ENCODE results near the gene HEBP2. TPM values are rescaled to one million over a fixed set of nuclear protein-coding genes. Genes with fewer than 3 reads are reported as not detected.
A peak's percentile ranks its signal among the peaks of the same experiment; 100 is the strongest.
"Not testable (repeated sequence)": the region's sequence is repeated elsewhere in the genome, so short reads cannot be mapped to it uniquely, and the experiment has no call there.

HEBP2 gene
- polyA plus RNA-seq, 1 donor = 58.4 TPM

DNA sequence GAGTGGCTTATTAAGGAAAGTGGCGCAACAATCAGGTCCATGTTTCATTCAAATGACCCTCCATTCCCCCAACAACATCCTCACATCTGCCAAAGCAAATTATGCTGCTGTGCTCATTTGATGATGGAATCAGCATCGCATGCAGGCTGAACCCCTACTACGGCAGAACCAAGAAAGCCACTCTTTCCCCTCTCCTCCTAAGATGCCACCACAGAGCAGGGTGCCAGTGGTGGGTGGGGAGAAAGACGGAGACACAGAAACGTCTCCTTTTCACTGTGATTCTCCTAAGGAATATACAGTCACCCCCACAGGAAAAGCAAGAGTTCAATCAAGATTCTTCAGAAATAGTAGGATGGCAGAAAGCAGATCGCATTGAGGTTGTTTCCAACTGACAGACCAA, 17.1 kb downstream of the HEBP2 start:
- DNase-seq = no peak

DNA sequence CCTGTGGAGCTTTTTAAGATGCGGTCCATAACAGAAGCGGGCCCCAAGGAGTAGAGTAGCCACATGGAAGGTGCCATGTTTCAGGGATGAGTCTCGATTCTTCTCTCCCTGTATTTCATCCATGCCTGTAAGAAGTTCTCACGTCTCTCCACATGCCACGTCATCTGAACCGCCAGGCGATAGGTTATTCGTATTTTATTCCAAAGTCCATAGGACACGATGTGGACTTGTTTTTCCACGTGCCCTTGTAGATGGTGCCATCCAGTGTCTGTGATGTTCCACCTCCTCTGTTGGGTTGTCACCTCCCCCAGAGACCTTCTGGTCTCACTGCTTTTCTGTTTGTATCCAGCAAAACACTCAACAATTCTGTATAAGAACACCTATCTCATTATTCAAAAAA, 17.6 kb downstream of the HEBP2 start:
- DNase-seq = no peak

DNA sequence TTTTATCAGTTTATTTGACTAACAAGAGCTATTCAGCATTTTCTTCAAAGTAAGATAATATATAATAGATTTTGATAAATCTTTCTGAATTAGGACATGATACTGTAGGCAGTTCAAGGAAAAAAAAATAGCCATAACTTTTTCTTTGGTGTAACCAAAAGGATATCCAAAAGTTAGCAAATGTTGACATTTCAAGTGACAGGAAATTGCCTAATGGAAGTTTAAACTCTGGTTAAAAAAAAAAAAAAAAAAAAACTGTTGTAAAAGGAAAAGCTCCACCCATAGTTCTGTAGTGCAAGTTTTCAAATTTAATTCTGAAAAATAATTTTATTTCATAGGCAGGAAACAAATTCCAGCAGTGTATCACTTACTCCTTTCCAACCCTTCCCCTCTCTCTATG, 18.8 kb downstream of the HEBP2 start:
- DNase-seq = no peak

DNA sequence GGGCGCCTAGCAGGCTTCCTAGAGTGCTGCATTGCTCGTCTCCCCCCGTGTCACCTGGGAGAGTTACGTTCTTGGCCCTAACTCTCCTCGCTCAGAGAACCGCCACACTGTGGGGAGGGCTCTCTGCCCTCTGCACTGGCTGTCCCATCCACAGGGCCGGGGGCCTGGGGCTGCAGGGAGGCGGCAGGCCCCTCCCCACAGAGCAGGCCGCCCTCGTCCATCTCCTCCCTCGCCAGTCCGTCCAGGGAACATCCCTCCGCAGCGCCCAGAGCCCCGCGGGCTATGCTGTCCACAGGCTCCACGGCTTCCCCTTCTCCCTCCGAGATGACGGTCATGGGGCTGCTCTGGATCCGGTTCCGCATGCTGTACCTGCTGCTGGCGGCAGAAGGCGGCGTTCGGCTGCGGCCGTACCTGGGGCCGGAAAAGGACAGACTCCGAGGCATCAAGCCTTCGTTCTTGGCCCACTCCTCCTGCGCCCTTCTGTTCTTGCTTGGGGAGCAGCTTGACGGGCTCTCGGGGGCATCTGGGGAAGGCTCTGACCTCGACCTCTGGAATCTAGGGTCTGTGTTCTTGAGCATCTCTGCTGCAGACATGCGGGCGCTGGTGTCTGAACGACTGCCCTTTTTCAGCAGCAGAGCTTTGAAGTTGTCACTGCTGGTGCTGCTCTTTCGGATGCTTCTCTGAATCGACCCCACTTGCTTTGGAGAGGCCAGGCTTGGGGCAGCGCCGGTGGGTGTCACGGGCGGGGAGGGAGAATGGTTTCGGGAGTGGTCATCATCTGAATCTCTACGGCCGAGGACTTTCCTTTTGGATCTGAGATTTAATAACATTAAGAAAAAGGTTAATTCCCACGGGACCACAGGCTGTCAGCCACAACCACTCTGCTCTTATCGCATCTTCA, 20.2 kb downstream of the HEBP2 start:
- no peak for DNase-seq

DNA sequence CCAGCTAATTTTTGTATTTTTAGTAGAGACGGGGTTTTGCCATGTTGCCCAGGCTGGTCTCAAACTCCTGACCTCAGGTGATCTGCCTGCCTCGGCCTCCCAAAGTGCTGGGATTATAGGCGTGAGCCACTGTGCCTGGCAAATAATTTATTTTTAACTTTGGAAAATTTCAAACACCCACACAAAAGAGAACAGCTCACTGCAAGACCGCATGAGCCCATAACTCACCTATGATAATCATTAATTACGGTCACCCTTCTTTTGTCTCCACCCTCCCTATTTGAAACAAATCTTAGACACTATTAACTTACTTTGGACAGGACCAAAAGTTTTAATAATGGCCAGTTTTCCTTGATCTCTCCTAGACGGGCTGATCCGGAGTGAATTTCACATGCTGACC, 21.2 kb downstream of the HEBP2 start:
- not testable (repeated sequence) for DNase-seq

DNA sequence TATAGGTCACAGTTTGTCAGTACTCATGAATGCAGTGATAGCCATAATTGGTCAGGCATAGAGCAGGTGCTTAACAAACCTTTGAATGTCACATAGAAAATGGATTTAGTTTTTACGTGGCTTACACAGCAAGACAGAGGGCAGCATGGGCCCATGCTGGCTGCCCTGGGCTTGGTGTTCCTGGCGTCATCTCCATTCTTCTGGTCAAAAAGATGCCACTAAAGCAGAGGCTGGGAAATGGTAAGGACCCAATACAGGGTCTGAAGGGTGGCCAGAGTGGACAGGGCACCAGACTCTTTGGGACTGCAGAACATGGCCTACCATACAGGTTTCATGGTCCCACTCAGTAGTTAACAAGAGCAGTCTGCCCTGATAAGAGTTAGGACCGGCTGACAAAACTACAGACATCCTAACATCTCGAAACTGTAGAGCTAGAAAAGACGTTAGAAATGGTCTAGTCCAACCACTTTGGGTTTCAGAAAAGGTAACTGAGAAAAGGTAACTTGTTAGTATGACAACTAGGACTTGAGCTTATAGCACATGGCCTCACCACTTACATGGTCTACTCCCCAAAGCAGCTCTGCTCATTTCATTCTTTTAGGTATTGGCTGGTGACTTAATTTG, 22.6 kb downstream of the HEBP2 start:
- DNase-seq = no peak

DNA sequence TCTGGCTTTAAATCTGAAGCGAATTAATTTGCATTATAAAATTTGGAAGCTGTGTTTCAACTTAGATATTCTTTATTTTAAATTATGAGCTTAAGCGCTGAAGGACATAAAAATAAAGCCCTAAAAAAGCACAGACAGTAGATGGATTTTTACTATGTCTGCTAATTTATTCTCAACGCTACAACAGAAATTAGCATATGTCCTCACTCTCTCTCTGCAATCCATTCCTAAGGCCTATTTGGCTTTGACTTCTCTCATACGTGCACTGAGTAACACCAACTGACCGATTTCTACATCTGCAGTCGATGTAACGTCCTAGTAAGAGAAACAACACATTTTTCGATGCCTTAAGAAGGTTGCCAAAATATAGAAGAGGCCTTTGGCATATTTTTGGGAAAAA, 23.7 kb downstream of the HEBP2 start:
- no peak for DNase-seq

DNA sequence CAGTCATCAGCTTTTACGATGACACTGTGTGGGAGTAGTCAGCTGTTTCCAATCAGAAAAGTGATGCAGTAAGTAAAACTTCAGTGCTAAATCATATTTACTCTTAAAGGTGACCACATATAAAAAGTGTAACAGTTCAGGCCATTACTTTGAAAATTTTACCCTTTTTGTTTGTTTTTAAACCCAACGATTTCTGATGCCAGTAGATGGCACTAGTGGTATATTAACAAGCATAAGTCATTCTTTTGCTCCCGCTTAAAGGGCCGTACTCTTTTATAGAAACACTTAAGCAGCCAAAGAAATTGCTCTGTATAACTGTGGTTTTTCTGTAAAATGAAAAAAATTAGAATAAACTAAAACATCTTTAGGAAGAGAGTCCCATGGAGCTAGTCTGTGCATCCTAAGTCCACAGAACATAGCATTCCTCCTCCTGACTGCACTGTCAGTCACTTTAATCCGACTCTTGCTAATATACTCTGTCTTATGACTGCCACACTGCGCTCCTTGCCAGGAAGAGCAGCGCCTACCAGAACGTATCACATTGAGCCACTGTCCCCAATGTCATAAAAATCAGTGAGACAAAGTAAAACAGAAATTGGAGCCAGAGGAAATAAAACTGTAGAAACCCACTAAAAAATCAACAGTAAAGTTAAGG, 25.0 kb downstream of the HEBP2 start:
- peak; percentile 59 for DNase-seq

DNA sequence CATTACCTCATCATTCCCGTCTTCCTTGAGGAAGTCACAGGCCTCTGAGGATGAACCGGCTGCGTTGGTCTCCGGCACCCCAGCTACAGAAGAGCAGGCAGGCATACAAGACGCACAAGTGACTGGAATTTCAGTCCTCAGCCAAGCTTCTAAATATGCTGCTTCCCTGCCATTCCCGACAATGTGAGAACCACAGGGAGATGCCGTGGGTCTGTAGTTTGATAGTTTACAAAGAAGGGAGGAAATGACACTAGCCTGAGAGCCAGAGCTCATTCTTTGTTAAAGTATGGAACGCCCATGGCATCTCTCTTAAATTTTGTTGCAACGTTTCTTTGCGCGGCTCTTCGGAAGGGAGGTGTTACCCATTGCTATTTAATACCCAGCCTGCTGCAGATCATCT, 25.7 kb downstream of the HEBP2 start:
- no peak for DNase-seq

DNA sequence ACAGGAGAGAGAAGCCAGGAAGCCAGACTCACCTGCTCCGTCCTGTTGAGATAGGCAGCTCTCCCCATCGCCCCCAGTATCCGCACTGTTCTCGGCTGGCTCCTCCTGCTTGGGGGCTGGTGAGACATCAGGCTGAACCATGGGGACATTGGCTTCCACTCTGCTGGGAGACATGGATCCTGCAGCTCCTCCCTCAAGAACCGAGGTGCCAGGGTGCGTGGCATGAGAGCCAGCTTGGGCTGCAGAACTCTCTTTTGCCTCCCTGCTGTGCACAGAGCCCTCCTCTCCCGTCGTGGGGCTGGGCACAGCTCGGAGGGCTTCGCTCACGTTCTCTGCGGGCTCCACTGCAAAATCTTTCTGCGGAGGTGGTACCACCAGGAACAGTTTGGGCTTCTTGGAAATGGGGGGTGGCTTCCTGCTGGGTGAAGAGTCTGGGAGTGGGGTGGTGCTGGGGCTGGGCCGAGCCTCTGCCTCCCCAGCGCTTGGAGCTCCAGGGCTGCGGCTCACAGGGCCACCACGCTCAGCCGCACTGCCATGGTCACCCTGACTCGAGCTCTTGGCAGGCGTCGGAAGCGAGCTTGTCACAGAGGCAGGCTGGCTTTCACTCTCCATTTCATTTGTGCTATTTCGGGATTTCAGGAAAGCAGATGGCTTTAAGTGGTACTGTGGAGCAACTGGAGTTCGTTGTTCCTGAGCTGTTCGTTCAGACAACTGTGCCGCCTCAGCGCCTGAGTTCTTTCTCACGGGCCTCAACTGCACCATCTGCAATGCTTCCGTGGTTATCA, 26.5 kb downstream of the HEBP2 start:
- DNase-seq = no peak

DNA sequence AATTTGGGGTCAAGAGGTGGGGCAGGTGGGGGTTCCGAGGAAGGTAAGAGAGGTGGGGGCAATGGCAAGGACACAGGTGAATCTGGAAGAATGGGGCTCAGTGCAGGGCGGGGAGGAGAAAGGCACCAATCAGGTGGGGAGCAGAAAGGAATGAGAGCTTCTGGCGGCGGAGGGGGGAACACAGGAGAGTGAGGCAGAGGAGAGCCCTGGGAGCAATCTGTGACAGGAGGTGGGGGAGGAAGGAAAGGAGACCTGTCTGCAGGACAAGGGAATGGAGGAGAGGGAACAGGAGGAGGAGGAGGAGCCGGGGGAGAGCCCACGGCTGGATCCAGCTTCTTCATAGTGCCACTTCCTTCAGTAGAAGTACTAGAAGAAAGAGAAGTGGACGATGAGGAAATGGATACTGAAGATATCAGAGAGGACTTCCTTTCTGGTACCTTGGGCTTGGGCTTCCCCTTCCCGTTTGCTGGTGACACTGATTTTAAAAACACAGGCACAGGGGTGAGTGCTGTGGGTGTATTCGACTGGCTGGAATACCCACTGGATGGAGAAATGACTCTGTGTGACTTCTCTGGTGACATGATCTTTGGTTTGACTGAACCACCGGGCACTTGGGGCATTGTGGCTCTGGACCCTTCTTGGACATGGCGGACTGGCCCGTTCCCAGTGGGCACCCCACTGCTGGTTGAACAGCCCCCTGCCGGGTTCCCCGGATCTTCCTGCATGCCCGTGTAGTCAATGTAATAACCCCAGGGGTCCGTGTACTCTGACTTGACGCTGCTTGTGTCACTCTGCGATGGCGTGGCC, 27.4 kb downstream of the HEBP2 start:
- no peak for DNase-seq

DNA sequence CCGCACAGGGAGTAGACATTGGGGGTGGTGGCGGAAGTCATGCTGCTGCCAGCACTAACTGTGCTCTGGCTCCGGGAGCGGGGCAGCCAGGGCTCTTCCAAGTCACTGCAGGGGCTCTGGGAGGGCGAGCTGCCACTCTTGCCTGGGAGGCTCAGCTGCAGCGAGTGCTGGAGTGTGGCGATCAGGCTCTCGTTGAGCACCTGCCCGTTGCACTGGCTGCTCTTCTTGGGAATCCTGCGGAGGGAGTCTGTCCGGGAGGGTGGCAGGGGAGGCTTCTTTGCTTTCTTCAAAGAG, 28.0 kb downstream of the HEBP2 start:
- DNase-seq = no peak

DNA sequence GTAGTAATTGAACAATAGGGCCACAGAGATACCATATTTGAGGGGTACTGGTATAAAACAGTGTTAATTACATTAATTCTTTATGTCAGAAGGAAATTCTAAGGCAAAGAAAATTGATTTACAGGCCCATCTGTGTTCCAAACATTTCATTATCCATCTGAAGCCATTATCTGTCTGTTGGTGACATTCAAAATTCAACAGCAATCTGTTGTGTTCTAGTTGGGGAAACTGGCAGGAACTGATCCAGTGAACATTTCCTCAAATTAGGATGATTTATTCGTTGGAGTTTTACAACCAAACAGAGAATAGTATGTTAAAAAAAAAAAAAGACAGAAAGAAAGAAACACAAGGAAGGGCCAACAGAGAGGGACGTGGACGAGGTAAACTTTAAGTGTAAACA, 30.1 kb downstream of the HEBP2 start:
- DNase-seq = no peak

DNA sequence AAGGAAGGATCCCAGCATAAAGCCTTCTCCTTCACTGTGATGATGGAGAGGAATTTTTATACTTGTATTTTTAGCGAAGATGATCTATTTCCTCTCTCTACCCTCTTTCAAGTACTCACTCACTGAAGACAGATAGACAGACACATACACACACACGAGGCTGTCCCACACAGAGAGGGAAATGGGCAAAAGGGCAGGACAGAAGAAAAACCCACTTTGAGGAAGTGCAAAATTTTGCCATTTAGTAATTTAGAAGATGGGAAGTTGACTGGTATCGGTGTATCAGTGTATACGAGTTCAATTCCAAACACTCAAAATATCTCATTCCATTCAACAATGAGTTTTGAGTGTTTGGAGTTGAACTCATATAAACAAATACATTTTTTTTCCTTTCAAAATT, 30.9 kb downstream of the HEBP2 start:
- no peak for DNase-seq

DNA sequence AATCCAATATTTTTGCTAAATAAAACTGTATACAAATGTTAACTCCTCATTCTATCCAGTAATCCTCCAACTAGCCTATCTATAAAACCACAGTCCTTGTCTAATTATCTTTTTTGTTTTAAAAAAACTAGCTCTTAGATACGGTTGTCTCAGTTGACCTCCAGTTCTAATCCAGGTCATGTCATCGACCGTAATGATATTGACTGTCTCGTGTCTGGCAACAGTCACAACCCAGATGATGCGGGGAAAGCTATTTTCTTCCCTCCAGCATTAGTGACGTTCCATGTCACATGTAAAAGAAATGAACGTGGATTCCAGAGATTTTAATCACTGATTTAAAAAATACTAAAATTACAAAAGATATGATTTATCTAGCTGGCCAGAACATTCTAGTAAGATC, 35.5 kb downstream of the HEBP2 start:
- no peak for DNase-seq

DNA sequence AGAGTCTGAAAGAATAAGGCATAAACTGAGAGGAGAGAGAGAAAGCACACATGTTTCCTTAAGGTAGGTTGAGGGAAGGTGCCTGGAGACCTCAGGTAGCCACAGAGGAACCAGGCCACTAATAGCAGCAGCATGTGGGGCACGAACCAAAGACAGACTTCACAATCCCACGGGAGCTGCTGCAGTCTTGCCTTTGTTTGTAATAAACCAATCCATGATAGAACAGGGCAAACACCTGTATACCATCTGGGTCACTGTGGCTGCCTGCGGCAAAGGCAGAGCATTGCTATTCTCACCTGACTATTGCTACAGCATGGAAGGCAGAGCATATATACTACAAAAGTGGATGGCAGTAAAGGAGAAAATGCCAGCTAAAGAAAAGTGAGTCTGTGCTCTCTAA, 36.3 kb downstream of the HEBP2 start:
- no peak for DNase-seq

DNA sequence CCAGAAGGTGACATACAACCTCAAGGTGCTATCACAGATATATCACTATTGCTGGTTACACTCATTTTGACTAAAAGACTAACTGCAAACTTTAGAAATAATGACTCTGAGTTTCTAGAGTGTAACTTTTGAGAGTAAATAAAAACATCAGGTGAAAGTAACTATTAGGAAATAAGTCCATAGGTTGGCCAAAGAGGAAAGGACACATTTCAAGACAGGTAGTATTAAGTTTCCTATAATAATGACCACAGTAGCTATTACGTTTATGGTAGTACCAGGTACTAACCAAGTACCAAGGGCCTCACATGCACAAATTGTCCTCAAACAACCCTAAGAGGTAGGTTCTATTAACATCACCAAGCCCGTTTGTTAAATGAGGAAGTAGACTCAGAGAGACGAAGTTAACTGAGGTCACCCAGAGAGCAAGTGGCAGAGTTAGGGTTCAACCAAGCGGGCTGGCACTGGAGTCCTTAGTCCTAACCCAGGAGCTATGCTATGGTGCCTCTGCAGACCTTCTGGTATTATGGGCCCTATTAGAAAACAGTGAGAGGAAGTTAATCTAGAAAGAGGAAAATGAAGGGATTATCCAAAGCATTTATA, 36.8 kb downstream of the HEBP2 start:
- DNase-seq = no peak

DNA sequence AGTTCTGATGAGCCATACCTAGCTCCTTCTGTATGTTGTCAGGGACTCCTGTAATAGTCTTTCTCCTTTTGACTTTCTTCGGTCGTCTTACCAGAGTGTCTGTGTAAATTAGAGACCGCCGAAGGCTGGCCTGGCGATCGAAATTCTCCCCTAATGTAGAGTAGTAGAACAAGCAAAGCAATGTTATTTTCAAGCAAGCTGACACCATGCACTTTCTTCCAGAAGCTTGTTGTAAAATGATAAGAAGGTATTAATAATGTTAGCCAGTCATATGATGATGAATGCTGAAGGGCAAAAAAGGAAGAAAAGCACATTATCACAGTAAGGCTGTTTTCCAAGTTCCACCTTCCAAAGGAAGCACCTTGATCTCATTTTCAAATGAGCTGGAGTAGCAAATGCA, 37.9 kb downstream of the HEBP2 start:
- DNase-seq = no peak

DNA sequence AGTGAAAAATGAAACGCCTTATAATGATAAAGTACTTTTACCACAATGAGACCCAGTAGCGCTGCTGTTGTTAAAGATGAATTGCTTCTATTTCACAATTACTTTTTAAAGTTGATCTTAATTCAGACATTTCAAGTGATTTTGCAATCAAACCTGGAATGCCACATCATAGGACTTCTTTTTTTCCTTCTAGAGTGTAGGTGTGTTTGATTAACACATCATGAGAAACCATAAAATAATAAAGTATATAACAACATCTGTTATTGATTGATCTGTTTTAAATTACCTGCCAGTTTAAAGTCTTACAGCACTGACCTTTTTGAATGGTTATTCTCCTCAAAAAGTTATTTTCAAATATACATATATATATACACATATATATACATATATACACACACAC, 38.6 kb downstream of the HEBP2 start:
- no peak for DNase-seq

DNA sequence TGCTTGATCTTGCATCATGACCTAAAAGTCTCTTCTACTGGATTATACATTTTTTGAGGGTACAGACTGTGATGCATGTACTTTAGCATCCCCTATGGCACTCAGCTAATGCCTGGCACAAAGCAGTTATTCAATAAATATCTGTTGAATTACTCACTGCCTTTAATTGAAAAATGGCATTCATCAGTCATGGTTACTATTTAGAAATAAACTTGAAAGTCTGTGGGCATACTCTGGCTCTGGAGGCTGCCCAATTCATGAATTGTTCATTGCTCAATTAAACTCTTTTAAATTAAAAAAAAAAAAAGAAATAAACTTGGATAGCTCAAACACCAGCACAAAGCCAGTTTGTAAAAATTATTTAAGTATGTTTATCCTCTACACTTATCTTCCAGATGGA, 40.0 kb downstream of the HEBP2 start:
- no peak for DNase-seq

DNA sequence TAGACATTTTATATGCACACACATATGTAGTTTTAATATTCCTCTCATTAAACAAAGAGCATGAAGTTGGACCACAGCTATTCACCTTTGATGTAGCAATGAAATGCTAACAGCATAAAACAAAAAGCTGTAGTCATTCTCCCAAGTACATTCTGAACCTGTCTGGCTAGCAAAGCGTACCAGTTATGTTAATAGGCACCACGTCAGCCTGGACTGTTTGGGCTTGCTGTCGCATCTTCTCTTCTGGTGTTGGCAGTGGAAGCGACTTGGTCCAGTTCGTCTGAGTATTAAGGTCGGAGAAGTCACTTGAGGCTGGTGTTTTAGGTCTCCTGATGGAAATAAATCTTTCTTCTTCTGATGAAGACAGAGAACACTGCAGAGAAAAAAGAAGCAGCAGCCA, 42.8 kb downstream of the HEBP2 start:
- no peak for DNase-seq

DNA sequence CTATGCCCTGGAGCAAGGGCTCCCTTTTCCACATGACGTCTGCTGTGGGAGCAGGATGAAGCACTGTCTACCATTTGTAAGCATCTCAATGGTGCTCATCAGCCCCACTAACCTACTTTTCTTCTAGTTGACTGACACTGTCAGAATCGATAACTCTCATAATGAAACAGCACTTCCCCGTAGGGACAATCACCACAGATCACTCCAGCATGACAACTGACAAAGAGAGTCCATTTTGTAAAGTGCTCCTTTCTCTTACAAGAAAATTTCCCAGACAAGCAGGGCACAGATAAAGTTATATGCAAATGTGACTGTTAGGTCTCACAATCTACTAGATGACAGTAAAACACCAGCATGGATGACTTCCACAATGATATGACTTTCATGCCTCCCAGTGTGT, 46.4 kb downstream of the HEBP2 start:
- no peak for DNase-seq

All from left kidney (tissue), 2 donors.